ENCODE data around the gene ZBTB42.

Gene ZBTB42

GRCh38 chr14:104783484-104784217 is 17.2 kb upstream of the ZBTB42 start:
- no peak for DNase-seq

- no peak for DNase-seq
Observed at GRCh38 chr14:104784218-104784568, 16.7 kb upstream of the ZBTB42 start.

GRCh38 chr14:104784846-104785707 is 15.8 kb upstream of the ZBTB42 start:
- DNase-seq: no peak

- DNase-seq: no peak
Observed at GRCh38 chr14:104785708-104786080, 15.2 kb upstream of the ZBTB42 start.

GRCh38 chr14:104786091-104786586 is 14.8 kb upstream of the ZBTB42 start:
- DNase-seq: no peak

GRCh38 chr14:104786726-104787675 is 13.9 kb upstream of the ZBTB42 start:
- DNase-seq: no peak

- DNase-seq: no peak
Observed at GRCh38 chr14:104787736-104788135, 13.2 kb upstream of the ZBTB42 start.

- no peak for DNase-seq
Observed at GRCh38 chr14:104788161-104788818, 12.6 kb upstream of the ZBTB42 start.

- DNase-seq: no peak
Observed at GRCh38 chr14:104788873-104789663, 11.8 kb upstream of the ZBTB42 start.

- DNase-seq: no peak
Observed at GRCh38 chr14:104789752-104790743, 10.9 kb upstream of the ZBTB42 start.

GRCh38 chr14:104791425-104791824 is 9.5 kb upstream of the ZBTB42 start:
- DNase-seq: no peak

GRCh38 chr14:104792101-104792884 is 8.6 kb upstream of the ZBTB42 start:
- DNase-seq: no peak

- DNase-seq: no peak
Observed at GRCh38 chr14:104792945-104793702, 7.8 kb upstream of the ZBTB42 start.

- no peak for DNase-seq
Observed at GRCh38 chr14:104793703-104793959, 7.3 kb upstream of the ZBTB42 start.

GRCh38 chr14:104794099-104794498 is 6.8 kb upstream of the ZBTB42 start:
- peak in 1 of 2 donors; percentile 30 for DNase-seq

GRCh38 chr14:104794631-104794992 is 6.3 kb upstream of the ZBTB42 start:
- DNase-seq: no peak

GRCh38 chr14:104794993-104795780 is 5.7 kb upstream of the ZBTB42 start, which contains the start of gene AKT1:
AKT1 (minus strand) TSS chr14:104795748; CDS start chr14:104792643, 3,105 bp downstream.
- no peak for DNase-seq
